Right lobe of liver (tissue), 4 donors: ENCODE measurements around the gene SAP30BP.

Source experiments
- CTCF ChIP-seq, 4 donors: fragments of 200-600 bp in 3 of 4; fragments of 450-650 bp in 1 of 4; IDR thresholded peaks; one replicate each; pipeline versions ENCODE4 v1.5.1 to v1.8.0; 2016 to 2022; ENCODE audit warnings: antibody characterized with exemption in 4 of 4, mild to moderate bottlenecking in 2 of 4
- POLR2A ChIP-seq: fragments of 450-650 bp; IDR thresholded peaks from one replicate; pipeline ENCODE4 v1.6.1; 2017; ENCODE audit warnings: antibody characterized with exemption, mild to moderate bottlenecking
- donor health status: DM: no; HTN: no; CAD: no.
- donor health status: DM: no; HTN: no; CAD: no.
- donor health status: DM: no; HTN: yes; CAD: no.

DNA sequence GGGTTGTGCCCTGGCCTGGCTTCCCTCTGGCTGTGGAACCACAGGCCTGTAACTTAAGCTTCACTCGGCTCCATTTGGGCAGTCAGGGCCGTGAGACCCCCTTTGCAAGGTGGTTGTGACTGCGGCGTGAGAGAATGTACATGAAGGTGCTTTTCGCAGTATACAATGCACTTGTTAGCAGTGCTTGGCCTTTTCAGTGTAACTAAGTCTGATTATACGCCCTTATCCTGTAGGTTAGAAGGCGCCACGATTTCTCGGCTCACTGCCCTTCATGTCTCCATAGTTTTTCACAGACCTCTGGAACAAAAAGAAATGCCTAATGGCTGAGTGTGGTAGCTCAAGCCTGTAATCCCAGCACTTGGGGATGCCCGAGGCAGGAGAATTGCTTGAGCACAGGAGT lies 13.3 kb downstream of the SAP30BP start:
- no peak for TF ChIP-seq POLR2A
- TF ChIP-seq CTCF (IDR thresholded peaks at IDR 0.05) = no peak
